Neural progenitor cell (in vitro differentiated cells): ENCODE data around the gene TRAM2.

Experiments
- CTCF ChIP-seq: fragments of 200-600 bp; sonication (generic); IDR thresholded peaks from 2 replicates; pipeline ENCODE4 v1.5.1; 2017; ENCODE audit warnings: antibody characterized with exemption, mild to moderate bottlenecking
- EZH2 ChIP-seq: fragments of 200-600 bp; sonication (generic); IDR thresholded peaks from 2 replicates; pipeline ENCODE4 v1.6.1; 2017; ENCODE audit warnings: antibody characterized with exemption, mild to moderate bottlenecking, moderate library complexity
- EZH2phosphoT487 ChIP-seq: fragments of 200-600 bp; sonication (generic); IDR thresholded peaks from 2 replicates; pipeline ENCODE4 v1.6.1; 2017; ENCODE audit warnings: antibody characterized with exemption

- TF ChIP-seq CTCF (no peak), EZH2 (no peak), EZH2phosphoT487 (no peak)
These were observed 12.0 kb downstream of the TRAM2 start for GRCh38 chr6:52564856-52565255.
